SHP77 (cell line): Measurements from ENCODE around the gene TYRO3.

ENCODE experiments used
- DNase-seq, 2 experiments: peaks; one replicate each; lab custom pipeline; 2025; lab: John Stamatoyannopoulos, UW

The TYRO3 gene

DNA sequence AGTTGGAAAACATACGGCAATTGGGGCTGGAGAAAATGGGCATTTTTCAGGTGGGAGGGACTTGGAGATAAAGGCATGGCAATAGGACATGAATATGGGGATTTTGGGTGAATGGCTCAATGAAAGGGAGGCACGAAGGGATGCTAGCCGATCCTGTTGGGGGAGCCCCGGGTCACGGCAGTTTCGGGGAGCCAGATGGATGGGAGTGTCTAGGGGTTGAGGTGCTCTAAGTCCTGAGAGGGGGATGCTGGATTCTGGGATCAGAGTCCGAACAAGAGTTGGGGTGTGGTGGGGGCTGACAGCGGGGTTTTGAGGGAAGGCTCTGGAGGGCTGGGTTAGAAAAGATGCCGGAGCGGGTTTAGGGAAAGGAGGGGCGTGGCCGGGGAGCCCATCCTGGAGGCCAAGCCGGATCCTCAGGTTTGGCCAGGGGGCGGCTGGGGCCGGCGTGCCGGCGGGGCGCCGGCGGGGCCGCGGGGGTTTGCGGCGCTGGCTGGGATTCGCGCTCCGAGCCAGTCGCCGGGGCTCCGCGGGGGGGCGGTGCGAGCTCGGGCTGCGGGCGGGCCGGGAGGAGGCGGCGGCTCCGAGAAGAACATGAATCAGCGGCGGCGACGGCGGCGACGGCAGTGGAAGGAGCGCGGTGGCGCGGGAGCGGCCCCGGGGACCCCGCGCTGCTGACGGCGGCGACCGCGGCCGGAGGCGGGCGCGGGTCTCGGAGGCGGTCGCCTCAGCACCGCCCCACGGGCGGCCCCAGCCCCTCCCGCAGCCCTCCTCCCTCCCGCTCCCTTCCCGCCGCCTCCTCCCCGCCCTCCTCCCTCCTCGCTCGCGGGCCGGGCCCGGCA lies at the start of gene TYRO3:
Gene TYRO3 (plus strand): TSS at position 813 of the 839 bp plus-strand sequence. CDS start 46 bp downstream, outside the sequence.
- peak in 1 of 2 experiments; percentile 40 for DNase-seq

DNA sequence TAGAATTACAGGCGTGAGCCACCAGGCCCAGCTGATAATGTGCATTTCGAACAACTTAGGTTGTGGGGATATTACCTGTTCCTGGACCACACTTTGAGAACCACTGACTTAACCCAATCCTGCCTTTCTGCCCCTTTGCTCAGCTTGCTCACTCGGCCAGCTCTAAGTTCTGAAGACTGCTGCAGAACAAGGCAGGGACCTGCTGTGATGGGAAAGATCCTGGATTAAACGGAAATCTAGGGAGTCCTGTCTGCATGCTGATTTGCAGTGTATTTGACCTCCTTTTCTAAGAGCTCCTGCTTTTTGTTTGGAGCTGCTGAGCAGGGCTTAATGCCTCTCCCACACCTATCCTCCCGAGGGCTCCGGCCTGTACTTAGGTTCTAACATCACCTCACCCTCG lies 48.3 kb upstream of the TYRO3 start:
- DNase-seq, result no peak

DNA sequence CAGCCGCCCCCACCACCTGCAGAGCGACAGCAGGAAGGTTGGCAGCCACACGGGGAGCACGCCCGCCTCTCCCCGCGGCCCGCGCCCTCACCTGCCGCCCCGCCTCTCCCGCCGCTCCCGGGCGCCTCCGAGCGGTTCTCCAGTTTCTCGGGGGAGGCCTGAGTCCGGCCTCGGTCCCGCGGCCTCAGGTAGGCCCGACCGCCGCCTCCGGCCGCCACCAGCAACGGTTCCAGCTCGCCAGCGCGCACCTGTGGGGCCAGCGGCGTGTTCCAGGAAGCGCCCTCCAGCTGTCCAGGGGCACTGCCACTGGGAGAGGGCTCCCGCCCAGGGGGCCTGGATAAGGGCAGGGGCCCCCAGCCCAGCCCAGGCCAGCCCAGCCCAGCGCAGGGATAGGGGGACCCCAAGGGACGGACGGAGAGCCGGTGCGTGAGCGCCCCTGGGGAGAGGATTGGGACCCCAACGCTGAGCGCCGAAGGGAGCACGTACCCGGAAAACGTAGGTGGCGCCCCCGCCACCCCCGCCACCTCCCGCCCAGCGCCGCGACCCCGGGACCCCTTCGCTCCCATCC lies 47.6 kb upstream of the TYRO3 start:
- DNase-seq, result no peak

DNA sequence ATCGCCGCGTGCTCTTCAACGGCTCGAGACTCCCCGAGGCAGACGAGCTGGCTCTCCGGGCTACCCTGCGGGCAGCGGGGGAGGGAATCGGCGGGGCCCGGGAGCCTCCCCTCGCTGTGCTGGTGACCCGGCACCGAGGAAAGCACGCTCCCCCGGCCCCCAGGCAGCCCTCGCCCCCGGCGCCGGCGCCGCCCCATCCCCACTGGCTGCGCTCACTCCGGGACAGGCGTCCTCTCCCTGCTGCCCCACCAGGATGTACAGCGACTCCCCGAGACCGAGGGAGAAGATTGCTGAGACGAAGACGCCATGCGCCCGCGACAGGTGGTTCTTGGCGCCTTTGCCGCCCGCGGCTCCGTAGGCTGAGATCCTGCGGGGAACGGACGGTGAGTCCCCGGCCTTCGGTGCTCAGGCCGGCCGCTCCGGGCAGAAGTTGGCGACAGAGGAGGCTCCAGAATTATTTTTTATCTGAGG lies 47.1 kb upstream of the TYRO3 start:
- no peak for DNase-seq

DNA sequence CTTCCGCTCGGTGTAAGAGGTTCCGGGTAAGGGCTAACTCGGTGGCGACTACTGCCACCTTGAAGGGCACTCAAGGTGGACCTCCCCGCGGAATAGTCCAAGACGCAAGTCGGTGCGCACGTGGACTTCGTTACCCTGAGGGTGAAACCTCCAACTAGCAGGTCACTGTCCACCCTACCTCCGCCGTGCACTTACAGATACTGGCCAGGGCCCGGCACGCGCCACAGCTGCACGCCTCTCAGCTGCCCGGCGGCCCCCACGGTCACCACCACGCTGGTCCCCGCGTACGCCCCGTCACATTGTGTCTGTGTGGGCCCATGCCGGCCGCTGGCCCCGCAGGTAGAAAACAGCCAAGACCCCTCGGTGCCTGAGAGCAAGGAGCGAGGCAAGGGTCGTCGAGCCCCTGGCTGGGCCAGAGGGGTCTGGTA lies 46.5 kb upstream of the TYRO3 start:
- DNase-seq, result no peak

DNA sequence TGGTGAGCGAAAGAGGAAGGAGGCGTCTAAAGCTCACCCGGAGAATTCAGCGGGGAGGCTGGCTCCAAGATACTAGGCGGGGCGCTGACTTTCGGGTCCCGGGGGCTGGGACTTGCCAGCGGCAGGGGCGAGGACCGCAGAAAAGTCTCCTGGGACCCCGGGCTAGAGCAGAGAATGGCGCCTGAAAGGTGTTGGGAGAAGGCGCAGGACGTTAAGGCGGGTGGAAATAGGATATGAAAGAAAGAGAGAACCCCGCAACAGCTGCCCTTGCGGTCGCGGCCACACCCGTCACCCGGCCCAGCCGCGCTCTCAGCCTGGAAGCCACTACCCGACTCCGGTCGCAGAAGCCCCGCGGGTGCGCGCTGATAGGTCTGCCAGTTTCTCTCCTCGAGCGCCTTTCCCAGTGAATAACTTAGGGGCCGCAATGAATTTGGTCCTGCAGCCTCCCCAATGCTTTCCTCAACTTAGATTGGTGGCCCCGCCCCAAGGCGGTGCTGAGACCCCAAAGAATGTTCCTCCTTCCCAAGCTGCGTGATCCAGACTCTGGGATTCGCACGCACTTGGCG lies 46.0 kb upstream of the TYRO3 start:
- no peak for DNase-seq

DNA sequence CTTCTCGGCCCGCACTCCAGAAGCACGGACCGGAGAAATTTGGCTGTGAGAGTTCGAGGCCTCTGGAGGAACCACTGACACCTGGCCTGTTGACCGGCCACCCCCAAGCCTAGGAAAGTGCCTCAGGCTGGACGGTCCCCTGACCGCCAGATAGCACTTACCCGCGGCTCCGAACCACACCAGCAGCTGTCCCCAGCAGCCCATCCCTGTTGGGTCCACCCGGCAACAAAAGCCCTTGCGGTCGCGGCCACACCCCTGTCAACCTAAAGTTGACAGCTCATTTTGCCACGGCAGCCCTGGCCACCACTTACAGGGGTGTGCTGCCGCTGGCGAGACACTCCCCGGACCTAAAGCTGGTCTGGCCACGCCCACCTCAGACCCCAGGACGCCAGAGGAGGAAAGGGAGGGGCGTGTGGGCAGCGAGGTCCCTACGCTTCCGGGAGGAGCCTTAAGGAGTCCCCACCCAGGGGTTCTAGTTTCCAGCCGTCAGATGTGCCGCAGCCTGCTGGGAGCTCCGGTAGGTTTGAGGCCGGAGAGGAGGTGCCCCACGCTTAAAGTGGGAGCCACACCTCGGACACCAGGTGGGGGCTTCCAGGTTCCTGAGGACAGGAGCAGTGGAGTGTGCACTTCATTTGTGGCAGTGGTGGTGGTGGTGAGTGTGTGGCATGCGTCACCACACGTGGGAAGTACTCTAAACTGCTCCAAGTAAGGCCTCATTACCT lies 45.3 kb upstream of the TYRO3 start, which contains the start of gene LTK:
Gene LTK (minus strand): TSS at position 322 of the 722 bp plus-strand sequence. CDS start 118 bp downstream, at position 204.
- DNase-seq, result no peak

DNA sequence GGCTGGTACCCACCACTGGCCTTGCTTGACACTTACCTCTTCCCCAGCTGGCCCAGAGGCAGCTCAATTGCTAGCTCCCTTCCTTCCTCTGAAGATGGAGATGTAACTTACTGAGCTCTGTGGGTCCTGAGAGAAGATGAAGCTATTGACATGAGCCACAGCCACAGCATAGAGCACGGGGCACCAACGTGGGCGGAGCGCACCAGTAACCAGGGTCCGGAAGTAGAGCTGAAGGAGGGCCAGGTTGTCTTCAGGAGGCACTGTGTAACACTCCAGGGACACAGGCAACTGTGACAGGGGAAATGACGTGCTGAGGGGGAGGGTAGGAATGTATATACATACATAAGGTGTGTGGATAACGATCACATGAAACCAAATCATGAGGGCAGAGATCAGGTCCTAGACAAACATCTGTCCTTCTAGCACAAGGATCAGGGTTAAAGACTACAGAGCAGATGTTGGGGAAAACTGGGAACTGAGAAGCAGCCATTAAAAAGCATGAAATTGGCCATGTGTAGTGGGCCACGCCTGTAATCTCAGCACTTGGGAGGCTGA lies 41.0 kb upstream of the TYRO3 start:
- no peak for DNase-seq

DNA sequence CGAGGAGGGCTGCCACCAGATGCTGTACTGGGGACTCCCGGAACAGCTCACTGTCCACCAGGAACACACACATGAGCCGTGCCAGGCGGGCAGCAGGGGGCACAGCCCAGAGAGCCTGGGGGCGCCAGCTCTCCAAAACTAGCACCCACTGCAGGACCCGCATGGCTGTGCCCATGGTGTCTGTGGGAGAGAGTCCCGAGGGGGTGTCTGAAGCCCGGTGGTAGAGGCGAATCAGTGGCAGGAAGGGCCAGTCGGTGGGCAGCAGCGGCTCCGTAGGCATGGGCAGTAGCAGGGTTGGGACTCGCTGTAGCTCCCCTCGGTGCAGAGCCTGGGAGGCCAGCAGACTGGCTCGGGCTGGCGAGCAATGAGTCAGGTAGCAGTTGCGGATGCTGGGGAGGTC lies 38.4 kb upstream of the TYRO3 start:
- no peak for DNase-seq

DNA sequence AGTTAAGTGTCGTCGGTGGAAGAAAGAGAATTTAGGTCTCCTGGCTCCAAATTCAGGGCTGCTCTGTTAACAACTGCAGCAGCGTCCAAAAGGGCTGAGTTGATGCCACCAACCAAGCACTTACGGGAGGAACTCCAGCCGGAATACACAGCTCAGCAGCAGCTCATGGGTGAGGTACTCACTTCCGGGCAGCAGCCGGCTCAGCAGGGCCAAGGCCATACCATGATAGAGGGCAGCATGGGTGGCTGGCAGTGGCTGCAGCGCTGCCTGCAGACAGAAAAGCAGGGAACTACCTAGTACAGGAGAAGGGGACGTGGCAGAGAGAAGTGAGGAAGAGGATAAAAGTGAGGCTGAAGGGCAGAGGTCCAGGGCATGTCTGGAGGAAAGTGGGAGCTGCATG lies 37.4 kb upstream of the TYRO3 start:
- DNase-seq, result no peak

DNA sequence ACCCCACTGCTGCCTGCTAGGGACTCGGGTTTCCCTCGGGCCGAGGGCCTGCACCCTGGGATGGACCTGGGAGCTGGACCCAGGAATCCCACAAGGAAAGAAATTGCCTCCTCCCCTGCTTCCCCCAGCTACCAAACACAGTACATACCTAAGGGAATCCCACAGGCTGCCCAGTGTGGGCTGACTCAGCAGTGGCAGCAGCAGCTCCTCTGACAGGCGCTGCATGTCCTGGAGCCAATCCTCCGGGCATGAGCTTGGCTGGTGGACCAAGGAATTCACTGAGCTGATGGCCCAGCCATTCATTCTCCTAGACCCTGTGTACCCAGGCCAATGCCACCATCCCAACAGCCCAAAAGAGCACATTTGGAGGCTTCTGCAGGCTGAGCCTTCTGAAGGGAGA lies 35.9 kb upstream of the TYRO3 start:
- DNase-seq, result no peak

DNA sequence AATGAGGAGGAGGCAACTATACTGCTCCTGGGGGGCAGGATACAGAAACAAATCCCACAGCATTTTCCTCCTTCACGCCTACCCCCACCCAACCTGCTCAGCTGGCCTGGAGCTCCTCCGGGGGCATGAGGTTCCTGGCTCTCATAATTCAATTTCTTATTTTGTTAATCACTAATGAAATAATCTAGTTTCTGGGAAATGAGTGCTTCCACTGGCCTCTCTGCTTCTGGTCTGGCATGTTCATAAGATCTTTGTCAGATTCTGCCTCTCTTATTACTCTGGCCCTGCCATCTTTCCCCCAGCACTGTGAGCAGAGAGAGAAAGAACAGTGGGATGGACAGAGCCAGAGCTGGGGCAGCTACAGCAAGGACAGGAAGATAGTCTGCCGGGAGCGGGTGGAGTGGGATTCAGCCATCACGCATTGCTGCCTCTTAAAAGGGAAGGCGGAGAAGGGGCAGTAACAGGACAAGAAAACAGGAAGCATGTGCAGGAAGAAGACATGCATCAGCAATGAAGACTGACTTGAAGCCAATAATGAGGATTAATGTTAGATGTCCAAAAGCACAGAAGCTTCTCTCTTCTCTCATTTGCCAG lies 28.6 kb upstream of the TYRO3 start:
- DNase-seq, result no peak

DNA sequence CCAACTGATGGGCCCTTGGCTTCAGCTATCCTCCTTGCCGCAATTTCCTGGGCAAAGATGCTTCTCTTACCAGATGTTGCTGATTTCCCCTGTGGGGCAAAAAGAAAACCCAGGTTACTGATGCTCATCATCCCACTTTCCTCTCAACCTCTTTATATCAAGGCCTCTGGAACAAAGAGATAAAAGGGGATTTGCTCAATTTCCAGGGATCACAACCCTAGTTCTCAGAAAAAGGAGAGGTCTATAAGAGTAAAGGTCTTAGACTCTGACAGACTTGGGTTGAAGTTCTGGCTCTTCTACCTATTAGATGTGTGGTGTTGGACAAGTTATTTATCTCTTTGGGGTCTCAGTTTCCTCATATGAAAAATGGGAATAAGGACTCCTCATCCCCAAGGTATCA lies 23.5 kb upstream of the TYRO3 start:
- no peak for DNase-seq

DNA sequence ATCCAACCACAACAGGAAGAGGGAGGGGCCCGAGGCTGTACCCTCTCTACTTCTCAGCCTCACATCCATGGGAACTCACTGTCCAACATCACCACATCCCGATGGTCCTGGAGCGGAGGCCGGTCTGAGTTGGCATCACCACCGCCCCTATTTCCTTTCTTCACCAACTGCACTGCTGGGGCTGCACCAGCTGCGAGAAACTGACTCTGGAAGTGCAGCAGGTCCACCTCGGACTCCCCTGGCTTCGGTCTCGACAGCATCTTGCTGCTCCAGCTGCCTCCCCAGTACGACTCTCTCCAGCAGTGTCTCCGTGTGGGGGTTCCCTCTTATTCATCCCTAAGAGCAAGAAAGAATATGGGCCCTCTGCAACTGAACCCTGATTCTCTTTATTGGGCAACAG lies 22.1 kb upstream of the TYRO3 start:
- DNase-seq, result no peak

DNA sequence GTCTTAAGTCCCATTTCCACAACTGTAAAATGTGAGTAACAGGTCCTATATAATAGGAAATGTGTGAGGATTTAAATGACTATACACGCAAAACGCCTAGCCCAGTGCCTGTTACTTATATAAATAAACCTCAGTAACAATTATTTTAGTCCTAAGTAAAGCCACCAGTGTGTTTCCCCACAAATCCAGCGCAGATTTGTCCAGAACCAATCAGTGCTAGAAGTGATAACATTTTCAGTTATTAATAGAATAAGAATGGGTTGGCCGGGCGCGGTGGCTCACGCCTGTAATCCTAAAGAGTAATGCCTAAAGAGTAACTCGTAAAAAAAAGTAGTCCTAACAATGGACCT lies 15.5 kb upstream of the TYRO3 start:
- DNase-seq, result no peak

DNA sequence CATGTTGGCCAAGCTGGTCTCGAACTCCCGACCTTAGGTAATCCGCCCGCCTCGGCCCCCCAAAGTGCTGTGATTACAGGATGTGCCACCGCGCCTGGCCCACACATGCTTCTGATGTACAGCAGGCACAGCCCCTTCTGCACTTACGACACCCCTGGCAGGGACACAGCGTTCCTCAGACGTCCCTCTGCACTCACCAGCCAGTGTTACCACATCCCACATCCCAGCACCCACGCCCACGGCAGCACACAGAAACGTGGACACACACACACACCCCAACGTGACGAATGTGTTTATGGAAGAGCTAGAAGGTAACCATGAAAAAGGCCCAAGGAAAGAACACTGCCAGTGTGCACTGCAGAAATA lies 14.4 kb upstream of the TYRO3 start:
- DNase-seq, result no peak

DNA sequence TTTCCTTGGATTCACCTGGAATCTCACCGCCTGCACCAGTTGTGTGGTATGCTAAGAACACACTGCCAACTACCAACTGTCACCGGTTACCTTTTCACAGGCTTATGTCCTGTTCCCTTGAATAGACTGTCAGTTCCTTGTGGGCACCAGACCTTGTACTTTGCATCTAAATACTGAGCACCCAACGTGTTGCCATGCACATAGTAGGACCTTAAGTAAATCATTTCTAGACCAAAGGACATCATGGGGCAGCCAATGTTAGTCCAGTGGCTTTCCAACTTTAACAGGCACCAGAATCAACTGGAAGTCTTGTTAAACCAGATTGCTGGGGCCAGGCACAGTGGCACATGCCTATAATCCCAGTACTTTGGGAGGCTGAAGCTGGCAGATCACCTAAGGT lies 13.8 kb upstream of the TYRO3 start:
- no peak for DNase-seq

DNA sequence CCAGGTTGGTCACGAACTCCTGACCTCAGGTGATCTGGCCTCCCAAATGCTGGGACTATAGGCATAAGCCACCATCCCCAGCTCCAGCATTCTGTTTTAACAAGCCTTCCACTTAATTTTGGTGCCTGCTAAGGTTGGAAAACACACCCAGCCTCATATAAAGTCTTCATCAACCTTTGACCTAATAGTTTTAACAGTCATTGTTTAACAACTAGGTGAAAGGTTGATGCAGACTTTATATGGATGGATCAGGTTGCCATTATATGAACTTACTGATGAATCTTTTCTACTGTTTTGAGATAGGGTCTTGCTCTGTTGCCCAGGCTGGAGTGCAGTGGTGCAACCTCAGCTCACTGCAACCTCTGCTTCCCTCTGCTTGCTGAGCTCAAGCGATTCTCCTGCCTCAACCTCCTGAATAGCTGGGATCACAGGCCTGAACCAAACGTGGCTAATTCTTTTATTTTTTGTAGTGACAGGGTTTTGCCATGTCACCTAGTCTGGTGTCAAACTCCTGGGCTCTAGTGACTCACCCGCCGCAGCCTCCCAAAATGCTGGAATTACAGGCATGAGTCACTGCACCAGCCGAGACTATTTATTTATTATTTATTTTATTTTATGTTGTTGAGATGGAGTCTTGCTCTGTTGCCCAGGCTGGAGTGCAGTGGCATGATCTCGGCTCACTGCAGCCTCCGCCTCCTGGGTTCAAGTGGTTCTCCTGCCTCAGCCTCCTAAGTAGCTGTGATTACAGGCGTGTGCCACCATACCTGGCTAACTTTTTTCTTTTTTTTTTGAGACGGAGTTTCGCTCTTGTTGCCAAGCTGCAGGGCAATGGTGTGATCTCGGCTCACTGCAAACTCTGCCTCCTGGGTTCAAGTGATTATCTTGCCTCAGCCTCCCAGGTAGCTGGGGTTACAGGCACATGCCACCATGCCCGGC lies 11.9 kb upstream of the TYRO3 start:
- DNase-seq, result no peak

DNA sequence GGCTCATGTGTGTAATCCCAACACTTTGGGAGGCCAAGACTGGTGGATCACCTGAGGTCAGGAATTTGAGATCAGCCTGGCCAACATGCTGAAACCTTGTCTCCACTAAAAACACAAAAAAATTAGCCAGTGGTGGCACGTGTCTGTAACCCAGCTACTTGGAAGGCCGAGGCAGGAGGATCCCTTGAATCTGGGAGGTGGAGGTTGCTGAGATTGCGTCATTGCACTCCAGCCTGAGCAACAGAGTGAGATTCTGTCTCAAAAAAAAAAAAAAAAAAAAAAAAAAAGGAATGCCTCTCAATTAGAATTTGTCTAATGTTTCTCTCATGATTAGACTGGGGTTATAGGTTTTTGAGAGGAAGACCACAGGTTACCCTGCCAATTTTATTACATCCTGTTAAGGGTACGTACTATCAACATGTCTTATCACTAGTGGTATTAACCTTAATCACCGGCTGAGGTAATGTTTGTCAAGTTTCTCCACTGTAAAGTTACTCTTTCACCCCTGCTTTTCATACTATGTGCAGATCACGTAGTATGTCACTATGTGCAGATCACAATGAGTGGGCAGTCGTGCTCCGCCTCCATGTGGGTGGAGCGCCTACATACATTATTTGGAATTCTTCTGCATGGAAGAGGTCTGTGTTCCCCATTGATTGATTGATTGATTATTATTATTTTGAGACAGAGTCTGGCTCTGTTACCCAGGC lies 8.8 kb upstream of the TYRO3 start:
- DNase-seq, result no peak

DNA sequence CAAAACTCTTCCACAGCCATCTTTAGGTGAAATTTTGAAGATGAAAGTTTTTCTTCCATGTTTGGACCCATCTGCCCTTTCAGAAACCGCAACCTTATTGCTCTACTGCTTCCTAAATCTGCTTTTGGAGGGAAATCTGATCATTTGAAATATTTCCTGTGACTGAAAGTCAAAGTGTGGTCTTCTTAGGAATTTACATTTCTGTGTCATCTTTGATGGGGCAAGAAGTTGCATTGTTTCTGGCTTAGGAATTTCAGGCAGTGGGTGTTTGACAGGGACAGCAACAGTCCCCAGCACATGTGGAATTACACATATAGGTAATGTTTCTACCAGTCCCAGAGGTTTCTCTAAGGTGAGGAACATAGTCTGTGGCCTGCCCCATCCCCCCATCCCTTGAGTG lies 5.3 kb upstream of the TYRO3 start:
- no peak for DNase-seq
